Kidney (tissue), 14 donors: Measurements from ENCODE around the gene DGKI. TPM values are rescaled to one million over a fixed set of nuclear protein-coding genes. Genes with fewer than 3 reads are reported as not detected.
A peak's percentile ranks its signal among the peaks of the same experiment; 100 is the strongest.

Experiments used
- DNase-seq, 5 donors: peaks; one replicate each; pipeline ENCODE4 v3.0.0-alpha.2; 2013 to 2020
- FAIRE-seq: peaks from 2 replicates; lab custom pipeline; 2012; peaks lifted over from hg19 to GRCh38; lab: Jason Lieb, UNC
- H3K27ac ChIP-seq, 2 donors: one replicate each; pipeline ENCODE4 v1.7.0; 2013; ENCODE audit warnings: low read depth in 2 of 2, low read length in 2 of 2, inconsistent platforms in 1 of 2
- H3K27me3 ChIP-seq: one replicate; pipeline ENCODE4 v1.7.1; 2013; ENCODE audit warnings: low read length, inconsistent platforms; ENCODE audit not compliant: control insufficient read depth, insufficient read depth
- H3K36me3 ChIP-seq, 3 donors: one replicate each; pipeline versions ENCODE4 v1.7.0 to v1.7.1; 2013; ENCODE audit warnings: low read length in 3 of 3, control low read depth in 1 of 3, inconsistent platforms in 1 of 3; ENCODE audit not compliant: insufficient read depth in 3 of 3, control insufficient read depth in 2 of 3
- H3K4me1 ChIP-seq, 3 donors: one replicate each; pipeline versions ENCODE4 v1.7.0 to v1.7.1; 2013; ENCODE audit warnings: low read length in 3 of 3, inconsistent platforms in 1 of 3, low read depth in 1 of 3; ENCODE audit not compliant: control insufficient read depth in 2 of 3, insufficient read depth in 2 of 3
- H3K4me3 ChIP-seq, 3 donors: one replicate each; pipeline versions ENCODE4 v1.7.0 to v1.8.1; 2013; ENCODE audit warnings: low read length in 3 of 3, control low read depth in 1 of 3, inconsistent platforms in 1 of 3
- H3K9ac ChIP-seq, 3 donors: one replicate each; pipeline versions ENCODE4 v1.7.0 to v1.7.1; 2013; ENCODE audit warnings: low read length in 3 of 3, control low read depth in 1 of 3, inconsistent platforms in 1 of 3
- H3K9me3 ChIP-seq, 3 donors: one replicate each; pipeline versions ENCODE4 v1.7.0 to v1.7.1; 2013; ENCODE audit warnings: low read length in 3 of 3, control low read depth in 1 of 3, inconsistent platforms in 1 of 3; ENCODE audit not compliant: control insufficient read depth in 2 of 3, insufficient read depth in 1 of 3
- intact Hi-C: fragments of 100-400 bp; cut with DNase I; formaldehyde crosslinking; loops from one replicate; pipeline ENCODE4 v1.11.1; 2022
- polyA plus RNA-seq: library from polyadenylated mRNA; stranded (reverse); fragments of 350-450 nt; fragmentation: Illumina TruSeq; extraction: RNeasy Lipid Tissue Mini Kit (QIAGEN cat#74804); gene quantifications from one replicate; pipeline ENCODE4 v1.2.3, GENCODE V29; 2014; ENCODE audit warnings: low read depth, low replicate concordance; ENCODE audit not compliant: insufficient read depth
- total RNA-seq: library from RNA; stranded (reverse); fragmentation: NEBNext Ultra II Directional; extraction: Animal tissue kit (Norgen Biotek cat#: 25700); gene quantifications from one replicate; pipeline ENCODE4 v1.2.1, GENCODE V29; 2021
- TF ChIP-seq, protein P1 (sequence below): IDR thresholded peaks from 3 replicates; pipeline ENCODE4 v1.5.1; 2012; ENCODE audit warnings: mild to moderate bottlenecking, moderate library complexity, borderline replicate concordance; ENCODE audit not compliant: insufficient read depth; ENCODE audit errors: extremely low read depth
- donor health status: control.
- donor health status: control.
- donor health status: control.
- donor health status: control.
- donor health status: control.
- donor health status: DM: yes; HTN: yes; CAD: no.
- donor health status: Normal renal cell carcinoma (clear cell type).

The DGKI gene
- total and polyA plus RNA-seq, 2 donors from 2014 or later: 1.3 to 2.5 TPM

DNA sequence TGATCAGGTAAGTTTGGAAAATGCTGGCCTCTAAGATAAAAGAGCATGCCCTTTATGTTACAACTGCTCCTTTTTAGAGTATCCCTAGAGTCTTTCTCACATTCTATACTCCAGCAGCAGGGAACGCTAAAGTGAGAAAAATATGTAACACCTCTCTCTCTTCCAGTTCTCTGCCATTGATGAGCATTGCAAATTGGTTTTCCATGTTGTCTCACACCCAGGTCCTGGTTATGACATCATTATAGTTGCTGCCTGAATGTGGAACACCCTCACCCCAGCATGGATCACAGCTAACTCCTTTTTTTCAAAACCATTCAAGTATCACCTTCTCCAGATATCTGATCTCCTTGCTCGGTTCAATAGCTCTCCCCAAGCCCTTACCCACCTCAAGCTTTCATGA lies 84.4 kb downstream of the DGKI start:
- DNase-seq (no peak), FAIRE-seq (no peak)
- TF ChIP-seq, protein P1, sequence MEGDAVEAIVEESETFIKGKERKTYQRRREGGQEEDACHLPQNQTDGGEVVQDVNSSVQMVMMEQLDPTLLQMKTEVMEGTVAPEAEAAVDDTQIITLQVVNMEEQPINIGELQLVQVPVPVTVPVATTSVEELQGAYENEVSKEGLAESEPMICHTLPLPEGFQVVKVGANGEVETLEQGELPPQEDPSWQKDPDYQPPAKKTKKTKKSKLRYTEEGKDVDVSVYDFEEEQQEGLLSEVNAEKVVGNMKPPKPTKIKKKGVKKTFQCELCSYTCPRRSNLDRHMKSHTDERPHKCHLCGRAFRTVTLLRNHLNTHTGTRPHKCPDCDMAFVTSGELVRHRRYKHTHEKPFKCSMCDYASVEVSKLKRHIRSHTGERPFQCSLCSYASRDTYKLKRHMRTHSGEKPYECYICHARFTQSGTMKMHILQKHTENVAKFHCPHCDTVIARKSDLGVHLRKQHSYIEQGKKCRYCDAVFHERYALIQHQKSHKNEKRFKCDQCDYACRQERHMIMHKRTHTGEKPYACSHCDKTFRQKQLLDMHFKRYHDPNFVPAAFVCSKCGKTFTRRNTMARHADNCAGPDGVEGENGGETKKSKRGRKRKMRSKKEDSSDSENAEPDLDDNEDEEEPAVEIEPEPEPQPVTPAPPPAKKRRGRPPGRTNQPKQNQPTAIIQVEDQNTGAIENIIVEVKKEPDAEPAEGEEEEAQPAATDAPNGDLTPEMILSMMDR: no peak
- Histone ChIP-seq H3K36me3 (no peaks in the 10 kb centered on the region), H3K4me1 (peaks cover 0 to 10% (median 2%) of the 10 kb centered on the region in 3 donors), H3K27me3 (no peaks in the 10 kb centered on the region), H3K9me3 (no peaks in the 10 kb centered on the region), H3K27ac (peak overlapping the region in 1 of 2 donors; percentile 40), H3K9ac (no peak overlapping the region), H3K4me3 (no peak overlapping the region)
- intact Hi-C loops: no loop called here

DNA sequence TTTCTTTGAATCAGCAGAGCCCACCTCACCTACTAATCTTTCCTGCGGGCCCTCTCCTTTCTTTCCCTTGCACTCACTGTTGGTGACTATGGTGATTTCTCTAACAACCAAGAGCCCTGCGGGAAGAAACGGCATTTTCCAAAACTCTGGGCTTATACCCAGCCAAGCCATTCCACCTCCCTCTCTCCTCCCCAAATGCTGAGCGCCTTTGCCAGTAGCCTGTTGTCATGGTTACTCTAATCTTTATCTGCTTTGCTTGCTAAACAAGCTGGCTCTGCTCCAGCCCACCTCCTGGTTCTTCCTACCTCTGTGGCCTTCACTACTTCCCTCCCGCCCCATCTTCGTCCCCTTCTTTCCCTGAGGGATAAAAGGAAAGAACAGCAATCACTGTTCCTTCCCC lies 86.7 kb downstream of the DGKI start:
- H3K27ac ChIP-seq: no peak overlapping the region
- H3K27me3 ChIP-seq: no peaks in the 10 kb centered on the region
- TF ChIP-seq, protein P1: no peak
- peaks cover 0 to 21% (median 2%) of the 10 kb centered on the region in 3 donors for H3K4me1 ChIP-seq
- intact Hi-C loops: no loop called here
- H3K36me3 ChIP-seq: no peaks in the 10 kb centered on the region
- DNase-seq (no peak), FAIRE-seq (no peak)
- no peak overlapping the region for H3K4me3 ChIP-seq
- H3K9ac ChIP-seq: no peak overlapping the region
- H3K9me3 ChIP-seq: no peaks in the 10 kb centered on the region

DNA sequence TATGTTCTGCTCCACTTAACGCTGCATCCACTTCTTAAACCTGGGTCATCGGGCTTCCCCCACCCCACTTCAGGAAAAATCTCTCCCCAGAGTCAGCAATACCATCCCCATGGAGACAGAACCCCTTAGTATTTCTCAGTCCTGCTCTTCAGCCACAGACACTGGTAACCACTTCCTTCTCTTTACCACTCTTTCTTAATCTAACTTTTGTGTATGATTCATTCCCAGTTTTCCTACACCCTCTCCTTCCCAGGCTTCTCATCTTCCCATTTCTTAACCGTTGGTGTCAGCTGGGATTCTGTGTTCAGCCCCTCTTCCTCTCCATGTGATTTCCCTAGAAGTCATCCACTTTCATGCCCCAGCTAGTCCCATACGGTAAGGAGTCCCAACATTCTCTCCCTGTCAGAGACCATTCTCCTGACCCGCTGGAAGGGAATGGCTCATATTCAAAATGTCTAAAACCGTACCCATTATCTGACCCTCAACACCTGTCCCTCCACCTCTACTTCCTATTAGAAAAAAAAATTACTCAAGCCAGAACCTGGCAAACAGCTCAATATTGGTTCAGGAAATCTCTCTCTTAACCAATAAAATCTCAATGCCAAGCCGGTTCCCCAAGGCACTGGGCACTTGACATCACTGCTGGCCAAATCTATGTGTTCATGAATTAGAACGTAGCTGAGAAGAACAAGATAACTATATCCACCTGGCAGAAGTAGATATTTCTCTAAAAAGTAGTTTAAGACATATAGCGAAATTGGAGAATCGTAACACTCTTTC lies 89.4 kb downstream of the DGKI start:
- no peak for FAIRE-seq
- Histone ChIP-seq H3K4me1 (peaks cover 0 to 24% (median 4%) of the 10 kb centered on the region in 3 donors), H3K9me3 (no peaks in the 10 kb centered on the region), H3K27me3 (no peaks in the 10 kb centered on the region), H3K27ac (no peak overlapping the region), H3K36me3 (no peaks in the 10 kb centered on the region), H3K9ac (no peak overlapping the region), H3K4me3 (no peak overlapping the region)
- TF ChIP-seq, protein P1: no peak
- no peak for DNase-seq
- intact Hi-C loops: no loop called here
